ENCODE results near the gene FEN1. TPM values are rescaled to one million over a fixed set of nuclear protein-coding genes. Genes with fewer than 3 reads are reported as not detected.

The FEN1 gene
- polyA plus RNA-seq, 1 experiment, result 13.2 TPM

GRCh38 chr11:61785837-61786402 lies 6.8 kb upstream of the FEN1 start:
- no peak for TF ChIP-seq CTCF (IDR thresholded peaks at IDR 0.05; ENCODE audit: insufficient read depth, low read depth, low read length)
- POLR2A ChIA-PET, result interaction anchor here (0.6 kb wide), 1 partner anchor 42 kb away, joined by 4 read pairs; no protein-coding TSS in a partner anchor

GRCh38 chr11:61787928-61788491 lies 4.7 kb upstream of the FEN1 start:
- Histone ChIP-seq H3K27me3 (ENCODE audit: control insufficient read depth, insufficient read depth, low read length) (no peaks in the 10 kb centered on the region), H3K4me3 (ENCODE audit: low read depth, low read length) (no peak overlapping the region), H3K36me3 (ENCODE audit: control insufficient read depth, insufficient read depth, low read length) (peaks cover 33% of the 10 kb centered on the region)
- no peak for DNase-seq (ENCODE audit: low read depth)
- CTCF ChIA-PET, result interaction anchor here (0.7 to 4.3 kb wide), 11 partner anchors 9 to 523 kb away, joined by 3 to 34 read pairs (median 4); no protein-coding TSS in a partner anchor
- POLR2A ChIA-PET, result no interaction called here
- peak; percentile 52 for TF ChIP-seq CTCF (IDR thresholded peaks at IDR 0.05; ENCODE audit: insufficient read depth, low read depth, low read length)

More at GRCh38 chr11:61785837-61786402, 6.8 kb upstream of the FEN1 start:
- CTCF ChIA-PET, result interaction anchor here (1.0 kb wide), 3 partner anchors 9 to 53 kb away, joined by 3 to 4 read pairs (median 3); no protein-coding TSS in a partner anchor
- H3K36me3 ChIP-seq (ENCODE audit: control insufficient read depth, insufficient read depth, low read length), result peaks cover 33% of the 10 kb centered on the region
- no peak for DNase-seq (ENCODE audit: low read depth)
- no peaks in the 10 kb centered on the region for H3K27me3 ChIP-seq (ENCODE audit: control insufficient read depth, insufficient read depth, low read length)
- no peak overlapping the region for H3K4me3 ChIP-seq (ENCODE audit: low read depth, low read length)

GRCh38 chr11:61791737-61792309 lies 888 bp upstream of the FEN1 start:
- ChIA-PET POLR2A (no interaction called here), CTCF (interaction anchor here (0.7 to 2.8 kb wide), 8 partner anchors 15 to 925 kb away, joined by 3 to 10 read pairs (median 4); partner anchors contain the start of gene FADS2)
- H3K36me3 ChIP-seq (ENCODE audit: control insufficient read depth, insufficient read depth, low read length), result peaks cover 25% of the 10 kb centered on the region
- no peaks in the 10 kb centered on the region for H3K27me3 ChIP-seq (ENCODE audit: control insufficient read depth, insufficient read depth, low read length)
- DNase-seq (ENCODE audit: low read depth), result peak; percentile 35
- peak; percentile 19; the same call in 1 of the 2 replicates for TF ChIP-seq CTCF (IDR thresholded peaks at IDR 0.05; ENCODE audit: insufficient read depth, low read depth, low read length)
- H3K4me3 ChIP-seq (ENCODE audit: low read depth, low read length), result peak overlapping the region; percentile 81

- TF ChIP-seq CTCF (IDR thresholded peaks at IDR 0.05; ENCODE audit: insufficient read depth, low read depth, low read length), result no peak
- DNase-seq (ENCODE audit: low read depth), result no peak
- peaks cover 13% of the 10 kb centered on the region for H3K36me3 ChIP-seq (ENCODE audit: control insufficient read depth, insufficient read depth, low read length)
- ChIA-PET CTCF (interaction anchor here (0.7 to 2.8 kb wide), 7 partner anchors 23 to 517 kb away, joined by 3 to 11 read pairs (median 6); partner anchors contain the start of gene FADS1), POLR2A (no interaction called here)
- peak overlapping the region; percentile 81 for H3K4me3 ChIP-seq (ENCODE audit: low read depth, low read length)
- H3K27me3 ChIP-seq (ENCODE audit: control insufficient read depth, insufficient read depth, low read length), result no peaks in the 10 kb centered on the region
Observed at GRCh38 chr11:61793083-61793828, 545 bp downstream of the FEN1 start.
